GM12875 (cell line): Measurements from ENCODE around the gene GRAP2.

ENCODE experiments used
- H3K4me3 ChIP-seq: one replicate; pipeline ENCODE4 v1.5.1; 2011; ENCODE audit warnings: low read depth, low read length, control low read depth
- TF ChIP-seq, protein P1 (sequence below): IDR thresholded peaks from 2 replicates; pipeline ENCODE4 v1.5.1; 2011; ENCODE audit warnings: low read depth, mild to moderate bottlenecking, control low read depth, inconsistent platforms, low read length, moderate library complexity, borderline replicate concordance; ENCODE audit not compliant: insufficient read depth

The GRAP2 gene

DNA sequence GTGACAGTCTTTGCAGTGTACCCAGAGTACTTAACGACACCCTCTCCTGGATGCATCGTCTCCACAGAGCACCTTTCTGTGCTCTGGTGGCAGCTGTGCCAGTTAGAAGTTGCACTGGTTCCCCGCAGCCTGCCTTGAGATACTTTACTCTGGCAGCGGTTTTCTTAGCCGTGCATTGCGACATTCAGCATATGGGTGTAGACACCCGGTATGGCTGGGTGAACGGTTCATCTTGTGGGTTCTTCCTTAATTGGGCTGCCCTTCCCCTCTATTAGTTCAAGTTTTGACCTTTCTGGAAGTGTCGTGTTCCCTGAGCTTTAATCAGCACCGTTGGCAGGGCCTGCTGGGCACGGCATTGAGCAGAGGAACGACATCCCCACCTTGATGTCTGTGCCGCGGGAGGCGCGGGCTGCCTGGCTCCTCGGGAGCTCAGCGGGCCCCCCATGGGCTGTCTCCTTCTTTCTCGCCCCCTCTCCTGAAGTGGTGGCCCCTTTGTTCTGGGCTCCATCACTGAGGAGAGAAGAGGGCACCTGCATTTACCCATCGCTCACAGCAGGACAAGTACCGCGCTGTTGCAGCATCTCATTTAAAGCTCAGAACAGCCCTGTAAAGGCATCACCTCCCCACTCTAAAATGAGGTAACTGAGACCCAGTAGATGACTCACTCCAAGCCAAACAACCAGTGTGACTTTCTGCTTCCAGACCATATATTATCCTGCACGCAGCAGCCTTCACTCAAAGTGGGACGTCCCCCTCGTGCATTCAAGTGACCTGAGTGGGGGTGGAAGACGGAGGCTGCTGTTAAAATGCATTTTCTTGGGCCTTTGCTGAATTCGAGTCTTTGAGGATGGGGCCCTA lies 107.2 kb downstream of the GRAP2 start:
- TF ChIP-seq, protein P1, sequence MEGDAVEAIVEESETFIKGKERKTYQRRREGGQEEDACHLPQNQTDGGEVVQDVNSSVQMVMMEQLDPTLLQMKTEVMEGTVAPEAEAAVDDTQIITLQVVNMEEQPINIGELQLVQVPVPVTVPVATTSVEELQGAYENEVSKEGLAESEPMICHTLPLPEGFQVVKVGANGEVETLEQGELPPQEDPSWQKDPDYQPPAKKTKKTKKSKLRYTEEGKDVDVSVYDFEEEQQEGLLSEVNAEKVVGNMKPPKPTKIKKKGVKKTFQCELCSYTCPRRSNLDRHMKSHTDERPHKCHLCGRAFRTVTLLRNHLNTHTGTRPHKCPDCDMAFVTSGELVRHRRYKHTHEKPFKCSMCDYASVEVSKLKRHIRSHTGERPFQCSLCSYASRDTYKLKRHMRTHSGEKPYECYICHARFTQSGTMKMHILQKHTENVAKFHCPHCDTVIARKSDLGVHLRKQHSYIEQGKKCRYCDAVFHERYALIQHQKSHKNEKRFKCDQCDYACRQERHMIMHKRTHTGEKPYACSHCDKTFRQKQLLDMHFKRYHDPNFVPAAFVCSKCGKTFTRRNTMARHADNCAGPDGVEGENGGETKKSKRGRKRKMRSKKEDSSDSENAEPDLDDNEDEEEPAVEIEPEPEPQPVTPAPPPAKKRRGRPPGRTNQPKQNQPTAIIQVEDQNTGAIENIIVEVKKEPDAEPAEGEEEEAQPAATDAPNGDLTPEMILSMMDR: no peak
- no peak overlapping the region for H3K4me3 ChIP-seq

DNA sequence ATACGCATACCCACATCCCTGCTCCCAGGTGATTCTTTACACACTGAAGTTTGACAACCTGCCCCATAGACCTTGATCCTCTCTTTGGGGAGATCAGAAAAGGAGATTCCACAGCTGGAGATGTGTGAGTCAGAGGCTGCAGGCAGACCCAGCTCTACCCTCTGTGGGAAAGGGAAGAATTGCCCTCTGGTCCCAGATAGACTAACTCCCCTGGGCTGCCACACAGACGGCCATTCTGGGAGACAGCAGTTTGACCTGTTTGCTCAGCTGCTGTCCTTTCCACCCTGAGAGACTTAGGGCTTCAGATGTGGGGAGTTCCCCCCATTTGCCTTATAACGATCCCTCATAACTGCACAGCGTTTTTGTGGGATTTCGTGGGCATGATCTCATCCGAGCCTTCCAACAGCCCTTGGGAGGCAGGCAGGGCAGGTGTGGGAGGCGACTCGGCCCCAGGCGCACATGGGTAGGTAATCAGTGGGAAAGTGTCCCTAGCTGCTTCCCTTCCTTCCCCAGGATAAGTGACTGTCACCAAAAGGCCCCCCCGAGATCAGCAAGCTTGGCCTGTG lies 107.9 kb downstream of the GRAP2 start:
- H3K4me3 ChIP-seq: no peak overlapping the region
- TF ChIP-seq, protein P1: no peak

DNA sequence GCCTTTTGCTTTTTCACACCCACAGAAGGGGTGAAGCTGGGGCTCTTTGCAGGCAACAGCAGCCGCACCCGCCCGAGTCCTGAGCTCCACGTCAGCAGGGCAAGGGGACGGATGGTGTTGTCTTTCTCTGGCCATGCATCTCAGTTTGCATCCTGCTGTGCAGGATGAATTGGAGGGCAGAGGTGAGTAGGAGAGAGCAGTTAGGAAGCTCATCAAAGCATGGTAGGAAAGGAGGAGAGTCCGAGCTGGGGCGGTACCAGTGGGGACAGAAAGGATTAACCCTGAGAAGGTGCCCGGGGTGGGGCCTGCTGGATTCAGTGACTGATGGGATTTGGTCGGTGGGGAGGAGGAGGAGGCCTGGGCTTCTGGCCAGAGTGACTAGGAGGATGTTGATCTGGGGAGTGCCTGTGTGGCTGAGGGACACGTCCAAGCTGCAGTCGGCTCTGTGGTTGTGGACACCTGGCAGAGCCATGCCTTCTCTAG lies 108.4 kb downstream of the GRAP2 start:
- H3K4me3 ChIP-seq: no peak overlapping the region
- TF ChIP-seq, protein P1: no peak

DNA sequence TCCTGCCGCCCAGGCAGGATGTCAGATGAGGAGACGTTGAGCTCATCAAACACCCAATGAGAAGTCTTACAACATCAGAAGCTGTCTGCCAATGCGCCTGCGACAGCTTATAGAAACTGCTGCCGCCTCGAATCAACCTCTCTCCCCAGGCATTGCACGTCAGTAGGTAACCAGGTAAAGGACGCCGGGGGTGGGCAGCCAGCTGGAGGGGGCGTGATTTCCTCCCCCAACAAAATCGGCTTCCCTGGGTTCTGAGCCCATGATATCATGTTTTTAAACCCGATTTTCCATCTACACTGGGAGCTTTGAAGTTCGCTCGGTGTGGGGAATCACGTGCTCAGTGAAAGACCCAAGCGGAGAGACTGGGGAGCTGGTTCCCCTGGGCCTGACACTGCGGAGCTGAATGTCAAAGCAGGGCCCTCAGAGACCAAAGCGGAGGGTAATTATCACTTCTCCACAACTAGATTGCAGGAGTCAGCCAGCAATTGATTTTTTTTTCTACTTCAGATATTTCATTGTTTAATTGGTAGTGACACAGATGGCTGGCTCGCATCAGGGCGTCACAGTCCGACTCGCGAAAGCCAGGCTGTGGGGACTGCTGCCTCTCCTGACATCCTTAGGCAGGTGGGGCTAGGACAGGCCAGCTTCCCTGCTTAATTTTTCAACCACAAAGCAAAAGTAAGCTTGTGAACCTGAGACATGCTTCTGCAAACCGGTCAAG lies 109.2 kb downstream of the GRAP2 start:
- H3K4me3 ChIP-seq: no peak overlapping the region
- TF ChIP-seq, protein P1: no peak

DNA sequence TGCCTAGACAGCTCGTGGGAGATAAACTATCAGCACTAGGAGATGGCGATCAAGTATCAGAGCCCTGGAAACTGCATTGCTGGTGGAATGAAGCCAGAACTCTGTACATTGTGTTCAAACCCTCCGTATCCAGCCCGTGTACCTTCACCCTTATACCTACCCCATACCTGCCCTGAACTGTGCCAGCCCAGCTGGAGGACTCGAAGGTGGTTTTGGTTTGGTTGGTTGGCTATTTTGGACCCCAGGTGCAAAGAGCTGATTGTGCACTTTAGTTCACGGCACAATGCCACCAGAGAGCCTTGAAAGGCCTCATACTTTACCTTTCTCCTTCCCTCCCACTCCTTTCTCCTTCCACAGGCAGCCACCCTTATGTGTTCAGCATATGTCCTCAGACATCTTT lies 109.9 kb downstream of the GRAP2 start:
- H3K4me3 ChIP-seq: no peak overlapping the region
- TF ChIP-seq, protein P1: no peak

DNA sequence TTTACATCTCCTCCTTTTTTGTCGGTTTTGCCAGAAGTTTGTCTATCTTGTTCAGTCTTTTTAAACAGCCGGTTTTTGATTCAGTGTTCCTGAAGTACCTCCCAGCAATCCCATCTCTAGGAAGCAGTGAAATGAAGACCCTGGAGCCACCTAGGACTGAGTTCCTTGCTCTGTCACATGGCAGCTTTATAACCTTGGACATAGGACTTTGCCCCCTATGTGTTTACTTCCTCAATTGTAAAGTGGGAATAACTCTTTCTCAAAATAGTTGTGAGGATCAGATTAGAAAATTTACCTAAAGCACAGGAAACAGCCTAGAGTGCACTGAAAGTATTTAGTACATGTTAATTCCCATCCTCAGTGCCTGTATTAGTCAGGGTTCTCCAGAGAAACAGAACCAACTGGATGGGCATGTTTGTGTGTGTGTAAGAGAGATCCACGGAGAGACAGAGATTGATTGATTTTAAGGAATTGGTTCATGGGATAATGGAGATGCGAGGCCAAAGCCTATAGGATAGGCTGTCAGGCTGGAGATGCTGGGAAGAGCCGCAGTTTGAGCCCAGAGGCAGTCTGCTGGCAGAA lies 113.9 kb downstream of the GRAP2 start:
- no peak overlapping the region for H3K4me3 ChIP-seq
- TF ChIP-seq, protein P1: no peak
